Ovary (tissue), 9 donors: Measurements from ENCODE around the gene HIP1. TPM values are rescaled to one million over a fixed set of nuclear protein-coding genes. Genes with fewer than 3 reads are reported as not detected.
"Not testable (repeated sequence)": the region's sequence is repeated elsewhere in the genome, so short reads cannot be mapped to it uniquely, and the experiment has no call there.

Experiments
- DNase-seq, 5 donors: peaks; one replicate each; pipeline ENCODE4 v3.0.0-alpha.2; 2019 to 2020
- H3K27ac ChIP-seq, 2 donors: fragments of 200-600 bp; one replicate each; pipeline versions ENCODE4 v1.5.1 to v1.8.0; 2019 to 2022
- H3K27me3 ChIP-seq: fragments of 200-600 bp; one replicate; pipeline ENCODE4 v1.8.0; 2022
- H3K36me3 ChIP-seq: fragments of 200-600 bp; sonication (generic); one replicate; pipeline ENCODE4 v1.5.1; 2019
- H3K4me1 ChIP-seq: one replicate; pipeline ENCODE4 v1.8.1; 2013; ENCODE audit warnings: mild to moderate bottlenecking, moderate library complexity; ENCODE audit not compliant: insufficient read depth
- H3K4me3 ChIP-seq: fragments of 200-600 bp; sonication (generic); one replicate; pipeline ENCODE4 v1.5.1; 2017
- H3K9me3 ChIP-seq, 2 donors: fragments of 200-600 bp in 1 of 2; sonication (generic) in 1 of 2; one replicate each; pipeline versions ENCODE4 v1.5.1 to v1.8.1; 2013 to 2019; ENCODE audit warnings: mild to moderate bottlenecking in 1 of 2, moderate library complexity in 1 of 2
- CTCF ChIP-seq, 3 donors: fragments of 450-650 bp in 2 of 3; fragments of 200-600 bp in 1 of 3; IDR thresholded peaks; one replicate each; pipeline versions ENCODE4 v1.5.1 to v1.8.0; 2016 to 2022; ENCODE audit warnings: antibody characterized with exemption in 3 of 3, mild to moderate bottlenecking in 1 of 3
- EP300 ChIP-seq: sonication (generic); formaldehyde crosslinking; IDR thresholded peaks from one replicate; pipeline ENCODE4 v1.6.1; 2017; ENCODE audit warnings: antibody characterized with exemption
- POLR2A ChIP-seq: fragments of 450-650 bp; IDR thresholded peaks from one replicate; pipeline ENCODE4 v1.6.1; 2017; ENCODE audit warnings: antibody characterized with exemption, mild to moderate bottlenecking, moderate library complexity
- WGBS, 3 donors: extraction: QIAGEN DNeasy Blood & Tissue Kit in 1 of 3; methylation state at CpG; one replicate each; pipeline versions ENCODE4 v1.1.5 to v1.1.7; 2013 to 2017; 5-methylcytosine and 5-hydroxymethylcytosine counted together
- intact Hi-C, 4 donors: fragments of 100-400 bp; cut with DNase I; formaldehyde crosslinking; loops; one replicate each; pipeline versions ENCODE4 v1.11.0 to v1.15.1; 2022 to 2023
- polyA plus RNA-seq, 2 donors: library from polyadenylated mRNA; stranded (reverse); fragments of 200-250 nt in 1 of 2; fragments of 350-450 nt in 1 of 2; fragmentation: Illumina TruSeq in 1 of 2; extraction: RNeasy Lipid Tissue Mini Kit (QIAGEN cat#74804) in 1 of 2; gene quantifications; one replicate each; pipeline ENCODE4 v1.2.3, GENCODE V29; 2013 to 2014
- total RNA-seq, 7 donors: library from RNA; depleted of rRNA in 2 of 7; stranded (reverse); fragments of >200 nt in 2 of 7; fragmentation: NEBNext Ultra II Directional in 3 of 7; extraction: Animal tissue kit (Norgen Biotek cat#: 25700) in 3 of 7; gene quantifications; one replicate each; pipeline versions ENCODE4 v1.1.0 to v1.2.4, GENCODE V29; 2016 to 2023
- donor health status: DM: no; HTN: no; CAD: no; lungs with moderate emphysema.
- donor health status: DM: no; HTN: no; CAD: no.
- donor health status: Bipolar disorder and iron deficiency.
- donor health status: DM: yes; HTN: yes; CAD: no.
- donor health status: DM: no; HTN: no; CAD: no.
- donor health status: DM: yes; HTN: yes; CAD: no.

HIP1 gene
- total and polyA plus RNA-seq, 9 donors = 9.4 to 31.4 (median 16.8) TPM

- TF ChIP-seq POLR2A (no peak), CTCF (IDR thresholded peaks at IDR 0.05) (no peak), EP300 (no peak)
- Histone ChIP-seq H3K4me1 (peaks cover 2% of the 10 kb centered on the region), H3K4me3 (no peak overlapping the region), H3K36me3 (no peaks in the 10 kb centered on the region), H3K27ac (no peak overlapping the region), H3K9me3 (no peaks in the 10 kb centered on the region), H3K27me3 (no peaks in the 10 kb centered on the region)
- 89 to 90% (median 90%) methylated on average over 3 of the region's 3 CpGs for WGBS, 3 donors
- no peak for DNase-seq
- intact Hi-C loops = no loop called here
These were observed 134.3 kb downstream of the HIP1 start for GRCh38 chr7:75604408-75604807.

GRCh38 chr7:75602831-75603230 lies 135.9 kb downstream of the HIP1 start:
- H3K4me3 ChIP-seq, H3K9me3 ChIP-seq, H3K36me3 ChIP-seq, DNase-seq, intact Hi-C loops, H3K27ac ChIP-seq, H3K27me3 ChIP-seq: not testable (repeated sequence)
- WGBS, 3 donors = 80 to 87% (median 81%) methylated on average over 9 of the region's 9 CpGs
- H3K4me1 ChIP-seq = peaks cover 12% of the 10 kb centered on the region

- no peaks in the 10 kb centered on the region for H3K9me3 ChIP-seq
- no peak overlapping the region for H3K4me3 ChIP-seq
- no peaks in the 10 kb centered on the region for H3K27me3 ChIP-seq
- no peak overlapping the region for H3K27ac ChIP-seq
- H3K4me1 ChIP-seq = peaks cover 14% of the 10 kb centered on the region
- 90 to 93% (median 92%) methylated on average over 6 of the region's 6 CpGs for WGBS, 3 donors
- TF ChIP-seq CTCF (IDR thresholded peaks at IDR 0.05) = no peak
- TF ChIP-seq EP300 = no peak
- no peak for TF ChIP-seq POLR2A
- H3K36me3 ChIP-seq = no peaks in the 10 kb centered on the region
- intact Hi-C loops = no loop called here
- DNase-seq = no peak
These were observed 137.2 kb downstream of the HIP1 start for GRCh38 chr7:75601539-75601938.

GRCh38 chr7:75600748-75601147 lies 138.0 kb downstream of the HIP1 start:
- H3K4me1 ChIP-seq = peaks cover 14% of the 10 kb centered on the region
- H3K9me3 ChIP-seq, H3K27me3 ChIP-seq, intact Hi-C loops, H3K4me3 ChIP-seq, H3K27ac ChIP-seq, H3K36me3 ChIP-seq, DNase-seq: not testable (repeated sequence)
- WGBS, 3 donors = 70 to 98% (median 94%) methylated on average over 4 of the region's 4 CpGs

GRCh38 chr7:75599244-75599781 lies 139.4 kb downstream of the HIP1 start:
- 5 to 7% (median 6%) methylated on average over 15 of the region's 15 CpGs for WGBS, 3 donors
- peak in 4 of 5 donors; percentile 19 to 61 (median 56) for DNase-seq
- no peak for TF ChIP-seq EP300
- intact Hi-C loops = no loop called here
- H3K4me1 ChIP-seq = peaks cover 13% of the 10 kb centered on the region
- H3K27ac ChIP-seq = peak overlapping the region in 1 of 2 donors; percentile 68
- no peaks in the 10 kb centered on the region for H3K9me3 ChIP-seq
- H3K27me3 ChIP-seq = no peaks in the 10 kb centered on the region
- no peak overlapping the region for H3K4me3 ChIP-seq
- no peaks in the 10 kb centered on the region for H3K36me3 ChIP-seq

GRCh38 chr7:75596727-75597614 lies 141.8 kb downstream of the HIP1 start:
- H3K36me3 ChIP-seq = no peaks in the 10 kb centered on the region
- intact Hi-C loops = no loop called here
- no peak for TF ChIP-seq CTCF (IDR thresholded peaks at IDR 0.05)
- TF ChIP-seq EP300 = no peak
- TF ChIP-seq POLR2A = no peak
- H3K9me3 ChIP-seq = no peaks in the 10 kb centered on the region
- no peak for DNase-seq
- no peaks in the 10 kb centered on the region for H3K27me3 ChIP-seq
- WGBS, 3 donors = 84 to 88% (median 85%) methylated on average over 16 of the region's 16 CpGs
- no peak overlapping the region for H3K4me3 ChIP-seq
- H3K27ac ChIP-seq = no peak overlapping the region
- peaks cover 13% of the 10 kb centered on the region for H3K4me1 ChIP-seq
